HEK293 (cell line): ENCODE data around the gene ZNF579.

Experiments used
- CTCF ChIA-PET: fragments of 350-600 bp; formaldehyde crosslinking; extraction: SDS; loops from one replicate; lab custom pipeline; 2021; ENCODE audit warnings: antibody characterized with exemption; lab: Yijun Ruan, JAX
- POLR2A ChIA-PET: fragments of 300-600 bp; formaldehyde crosslinking; extraction: SDS; loops from one replicate; lab custom pipeline; 2020; ENCODE audit warnings: antibody characterized with exemption, inconsistent platforms; lab: Yijun Ruan, JAX
- H3K27ac ChIP-seq: fragments of 200-500 bp; sonication (Bioruptor generic); 2 replicates; pipeline ENCODE4 v1.5.1; 2014; ENCODE audit warnings: low read depth, low read length, control low read depth, inconsistent platforms; ENCODE audit errors: extremely low read depth
- H3K36me3 ChIP-seq, 2 experiments: fragments of 200-500 bp in 1 of 2; sonication (Bioruptor generic) in 1 of 2; 1 replicate in 1 of 2; 2 replicates in 1 of 2; pipeline ENCODE4 v1.5.1; 2014 to 2017; ENCODE audit warnings: inconsistent platforms in 2 of 2, low read length in 2 of 2; ENCODE audit not compliant: control insufficient read depth in 2 of 2, insufficient read depth in 1 of 2
- H3K4me1 ChIP-seq: fragments of 200-500 bp; sonication (Bioruptor generic); 2 replicates; pipeline ENCODE4 v1.5.1; 2014; ENCODE audit warnings: mild to moderate bottlenecking, low read length, inconsistent platforms; ENCODE audit not compliant: control insufficient read depth, insufficient read depth
- H3K4me3 ChIP-seq: 2 replicates; pipeline ENCODE4 v1.5.1; 2011; ENCODE audit warnings: low read depth, mild to moderate bottlenecking, control low read depth, low read length, moderate library complexity
- H3K9me3 ChIP-seq: fragments of 200-500 bp; sonication (Bioruptor generic); 2 replicates; pipeline ENCODE4 v1.5.1; 2014; ENCODE audit warnings: low read depth, low read length, inconsistent platforms; ENCODE audit not compliant: control insufficient read depth, insufficient read depth
- EGR2 ChIP-seq: fragments of 450-650 bp; formaldehyde crosslinking; IDR thresholded peaks from 2 replicates; pipeline ENCODE4 v1.5.1; 2016; ENCODE audit warnings: low read depth, missing biosample characterization, missing genetic modification characterization
- GLIS1 ChIP-seq: fragments of 450-650 bp; formaldehyde crosslinking; IDR thresholded peaks from 2 replicates; pipeline ENCODE4 v1.5.1; 2016; ENCODE audit warnings: missing biosample characterization, missing genetic modification characterization
- HOXD13 ChIP-seq: sonication (generic); formaldehyde crosslinking; IDR thresholded peaks from 2 replicates; pipeline ENCODE4 v1.8.0; 2022; ENCODE audit warnings: missing genetic modification reagents, borderline replicate concordance
- PATZ1 ChIP-seq: fragments of 450-650 bp; formaldehyde crosslinking; IDR thresholded peaks from 2 replicates; pipeline ENCODE4 v1.5.1; 2016; ENCODE audit warnings: missing biosample characterization, missing genetic modification characterization
- PRDM1 ChIP-seq: fragments of 450-650 bp; formaldehyde crosslinking; IDR thresholded peaks from 2 replicates; pipeline ENCODE4; 2016; ENCODE audit warnings: missing biosample characterization, missing genetic modification characterization
- ZBTB17 ChIP-seq: fragments of 450-650 bp; formaldehyde crosslinking; IDR thresholded peaks from 2 replicates; pipeline ENCODE4 v1.5.1; 2016; ENCODE audit warnings: missing biosample characterization, missing genetic modification characterization
- ZFHX2 ChIP-seq: fragments of 450-650 bp; formaldehyde crosslinking; conservative IDR thresholded peaks from 2 replicates; pipeline ENCODE4 v1.5.1; 2016; ENCODE audit warnings: missing biosample characterization, missing genetic modification characterization
- ZIC2 ChIP-seq: fragments of 450-650 bp; formaldehyde crosslinking; IDR thresholded peaks from 2 replicates; pipeline ENCODE4 v1.5.1; 2016; ENCODE audit warnings: missing biosample characterization, missing genetic modification characterization
- ZNF214 ChIP-seq: fragments of 450-650 bp; formaldehyde crosslinking; IDR thresholded peaks from 2 replicates; pipeline ENCODE4 v1.5.1; 2017; ENCODE audit warnings: missing biosample characterization, mild to moderate bottlenecking, missing genetic modification characterization, borderline replicate concordance
- ZNF239 ChIP-seq: fragments of 450-650 bp; formaldehyde crosslinking; IDR thresholded peaks from 2 replicates; pipeline ENCODE4 v1.5.1; 2016; ENCODE audit warnings: missing biosample characterization, missing genetic modification characterization
- ZNF366 ChIP-seq: fragments of 450-650 bp; formaldehyde crosslinking; conservative IDR thresholded peaks from 2 replicates; pipeline ENCODE4 v1.5.1; 2016; ENCODE audit warnings: missing biosample characterization, missing genetic modification characterization
- ZNF398 ChIP-seq: fragments of 450-650 bp; formaldehyde crosslinking; IDR thresholded peaks from 2 replicates; pipeline ENCODE4 v1.5.1; 2017; ENCODE audit warnings: missing biosample characterization, missing genetic modification characterization
- ZNF449 ChIP-seq: fragments of 450-650 bp; formaldehyde crosslinking; IDR thresholded peaks from 2 replicates; pipeline ENCODE4 v1.5.1; 2017; ENCODE audit warnings: missing biosample characterization, mild to moderate bottlenecking, missing genetic modification characterization, moderate library complexity
- ZNF488 ChIP-seq: fragments of 450-650 bp; formaldehyde crosslinking; IDR thresholded peaks from 2 replicates; pipeline ENCODE4 v1.5.1; 2016; ENCODE audit warnings: missing biosample characterization, missing genetic modification characterization
- ZNF521 ChIP-seq: fragments of 450-650 bp; formaldehyde crosslinking; IDR thresholded peaks from 2 replicates; pipeline ENCODE4 v1.5.1; 2017; ENCODE audit warnings: missing biosample characterization, mild to moderate bottlenecking, missing genetic modification characterization
- ZNF571 ChIP-seq: fragments of 450-650 bp; formaldehyde crosslinking; IDR thresholded peaks from 2 replicates; pipeline ENCODE4 v1.5.0; 2017; ENCODE audit warnings: missing biosample characterization, missing genetic modification characterization
- ZNF596 ChIP-seq: fragments of 450-650 bp; IDR thresholded peaks from 2 replicates; pipeline ENCODE4 v1.5.0; 2018; ENCODE audit warnings: missing biosample characterization, mild to moderate bottlenecking, missing genetic modification characterization, moderate library complexity
- ZNF600 ChIP-seq: fragments of 450-650 bp; formaldehyde crosslinking; IDR thresholded peaks from 2 replicates; pipeline ENCODE4 v1.5.1; 2016; ENCODE audit warnings: missing biosample characterization, missing genetic modification characterization
- ZNF747 ChIP-seq: fragments of 450-650 bp; formaldehyde crosslinking; IDR thresholded peaks from 2 replicates; pipeline ENCODE4 v1.5.1; 2016; ENCODE audit warnings: missing biosample characterization, missing genetic modification characterization
- ZNF843 ChIP-seq: fragments of 450-650 bp; formaldehyde crosslinking; IDR thresholded peaks from 2 replicates; pipeline ENCODE4 v1.5.1; 2016; ENCODE audit warnings: missing biosample characterization, missing genetic modification characterization

ZNF579 gene

GRCh38 chr19:55563261-55563690 is 17.4 kb downstream of the ZNF579 start:
- no peak overlapping the region for H3K27ac ChIP-seq
- ChIA-PET CTCF (no interaction called here), POLR2A (no interaction called here)
- H3K36me3 ChIP-seq, result no peaks in the 10 kb centered on the region
- peak; percentile 34; the same call in 1 of the 2 replicates for TF ChIP-seq ZIC2 (tag by site-specific recombination)
- TF ChIP-seq ZNF747 (tag by site-specific recombination), result no peak
- peak; percentile 53; the same call in 1 of the 2 replicates for TF ChIP-seq PRDM1 (tag by site-specific recombination)
- no peak for TF ChIP-seq ZNF571 (tag by site-specific recombination)
- peak; percentile 70 for TF ChIP-seq ZNF449 (tag by site-specific recombination)
- peak; percentile 34; the same call in 1 of the 2 replicates for TF ChIP-seq GLIS1 (tag by site-specific recombination)
- peak; percentile 36; the same call in 1 of the 2 replicates for TF ChIP-seq PATZ1
- TF ChIP-seq ZNF488, result no peak
- TF ChIP-seq ZNF843 (tag by site-specific recombination), result 0 out of 2 replicates have a peak, but pooled peaks have one; percentile 15
- peak; percentile 18; the same call in 1 of the 2 replicates for TF ChIP-seq ZNF366 (tag by site-specific recombination)
- TF ChIP-seq HOXD13, result 0 out of 2 replicates have a peak, but pooled peaks have one; percentile 21
- peak; percentile 31 for TF ChIP-seq ZFHX2 (tag by site-specific recombination)
- TF ChIP-seq ZBTB17 (tag by site-specific recombination), result peak; percentile 16; the same call in 1 of the 2 replicates
- no peak for TF ChIP-seq ZNF214
- TF ChIP-seq ZNF600 (tag by site-specific recombination), result 0 out of 2 replicates have a peak, but pooled peaks have one; percentile 8
- peak; percentile 35; the same call in 1 of the 2 replicates for TF ChIP-seq EGR2
- TF ChIP-seq ZNF398 (tag by site-specific recombination), result peak; percentile 77
- peak; percentile 36; the same call in 1 of the 2 replicates for TF ChIP-seq ZNF596 (tag by site-specific recombination)
- no peaks in the 10 kb centered on the region for H3K9me3 ChIP-seq
- H3K4me3 ChIP-seq, result no peak overlapping the region
- no peaks in the 10 kb centered on the region for H3K4me1 ChIP-seq

GRCh38 chr19:55559684-55560083 is 21.0 kb downstream of the ZNF579 start:
- no peak overlapping the region for H3K27ac ChIP-seq
- no peaks in the 10 kb centered on the region for H3K36me3 ChIP-seq
- POLR2A ChIA-PET, result no interaction called here
- H3K4me1 ChIP-seq, result no peaks in the 10 kb centered on the region
- H3K4me3 ChIP-seq, result no peak overlapping the region
- CTCF ChIA-PET, result interaction anchor here (0.6 to 1.4 kb wide), 5 partner anchors 10 to 92 kb away, joined by 3 to 5 read pairs (median 4); no protein-coding TSS in a partner anchor
- H3K9me3 ChIP-seq, result no peaks in the 10 kb centered on the region
- TF ChIP-seq ZNF239 (tag by site-specific recombination) (no peak), ZNF521 (no peak)
